ENCODE results near the gene WDR17.

GRCh38 chr4:176193126-176193525, 127.5 kb downstream of the WDR17 start:
- TF ChIP-seq CTCF (conservative IDR thresholded peaks at IDR 0.05) (no peak), ZFX (IDR thresholded peaks at IDR 0.05) (no peak)

Measured in C4-2B (cell line).